Islet of Langerhans (tissue), 1 donor: ENCODE measurements around the gene AGRN.
"Not testable (repeated sequence)": the region's sequence is repeated elsewhere in the genome, so short reads cannot be mapped to it uniquely, and the experiment has no call there.

Source experiments
- FAIRE-seq: peaks from one replicate; lab custom pipeline; 2011; peaks lifted over from hg19 to GRCh38; lab: Jason Lieb, UNC

The AGRN gene

GRCh38 chr1:1020000-1020404, at the start of gene AGRN:
TSS of gene AGRN (plus strand) at chr1:1020120. CDS start at chr1:1020173, 53 bp downstream.
- FAIRE-seq: no peak

GRCh38 chr1:970242-970972, 49.5 kb upstream of the AGRN start:
- no peak for FAIRE-seq

DNA sequence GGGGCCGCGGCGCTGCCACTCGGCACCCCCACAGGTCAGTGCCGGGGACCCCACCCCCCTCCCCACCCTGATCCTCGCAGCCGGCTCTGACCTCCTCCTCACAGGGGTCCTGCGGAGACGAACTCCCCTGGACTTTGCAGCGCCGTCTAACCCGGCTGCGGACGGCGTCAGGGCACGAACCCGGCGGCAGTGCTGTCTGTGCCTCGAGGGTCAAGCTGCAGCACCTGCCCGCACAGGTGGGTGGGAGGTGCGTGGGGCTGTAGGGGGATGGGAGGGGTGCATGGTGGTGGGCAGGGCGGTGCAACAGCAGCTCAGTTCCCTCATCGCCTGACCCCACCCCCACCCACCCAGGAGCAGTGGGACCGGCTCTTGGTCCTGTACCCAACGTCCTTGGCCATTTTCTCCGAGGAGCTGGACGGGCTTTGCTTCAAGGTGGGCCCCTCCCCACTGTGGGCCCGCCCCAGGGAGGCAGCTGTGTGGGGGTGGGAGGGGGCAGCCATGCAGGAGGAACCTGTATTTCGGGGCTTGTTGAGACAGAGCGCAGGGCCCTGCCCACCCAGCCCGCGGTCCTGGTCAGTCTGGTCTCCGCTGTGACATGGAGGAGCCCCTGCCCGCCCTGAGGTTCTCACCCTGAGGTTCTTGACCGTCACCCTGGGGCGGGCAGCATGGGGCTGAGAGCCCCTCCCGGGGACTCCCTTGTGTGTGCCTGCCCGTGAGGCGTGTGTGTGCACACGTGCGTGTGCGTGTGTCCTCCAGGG, 48.8 kb upstream of the AGRN start:
- no peak for FAIRE-seq

DNA sequence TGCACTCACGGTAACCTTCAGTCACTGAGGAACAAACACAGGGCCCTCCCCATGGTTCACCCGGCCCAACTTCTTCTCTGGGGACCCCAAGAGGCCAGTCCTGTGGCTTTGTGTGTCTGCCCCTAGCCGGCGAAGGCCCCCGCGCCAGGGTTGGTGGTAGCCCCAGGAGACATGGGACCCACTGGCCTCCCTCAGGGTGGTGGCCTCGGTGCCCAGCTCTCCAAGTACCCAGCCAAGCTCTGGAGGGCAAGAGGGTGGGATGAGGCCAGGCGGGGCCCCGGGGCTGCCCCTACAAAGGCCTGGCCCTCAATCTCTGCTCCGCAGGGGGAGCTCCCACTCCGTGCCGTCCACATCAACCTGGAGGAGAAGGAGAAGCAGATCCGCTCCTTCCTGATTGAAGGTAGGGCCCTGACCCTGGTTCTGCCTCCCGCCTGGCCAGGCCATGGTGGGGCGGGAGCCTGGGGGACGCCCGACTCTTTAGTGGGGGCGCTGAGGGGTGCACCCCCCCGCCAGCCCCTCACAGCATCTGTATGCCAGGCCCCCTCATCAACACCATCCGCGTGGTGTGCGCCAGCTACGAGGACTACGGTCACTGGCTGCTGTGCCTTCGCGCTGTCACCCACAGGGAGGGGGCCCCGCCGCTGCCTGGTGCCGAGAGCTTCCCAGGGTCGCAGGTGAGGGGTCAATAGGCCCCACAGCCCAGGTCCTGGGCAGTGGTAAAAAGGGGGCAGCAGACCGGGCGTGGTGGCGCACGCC, 48.0 kb upstream of the AGRN start:
- FAIRE-seq: no peak

DNA sequence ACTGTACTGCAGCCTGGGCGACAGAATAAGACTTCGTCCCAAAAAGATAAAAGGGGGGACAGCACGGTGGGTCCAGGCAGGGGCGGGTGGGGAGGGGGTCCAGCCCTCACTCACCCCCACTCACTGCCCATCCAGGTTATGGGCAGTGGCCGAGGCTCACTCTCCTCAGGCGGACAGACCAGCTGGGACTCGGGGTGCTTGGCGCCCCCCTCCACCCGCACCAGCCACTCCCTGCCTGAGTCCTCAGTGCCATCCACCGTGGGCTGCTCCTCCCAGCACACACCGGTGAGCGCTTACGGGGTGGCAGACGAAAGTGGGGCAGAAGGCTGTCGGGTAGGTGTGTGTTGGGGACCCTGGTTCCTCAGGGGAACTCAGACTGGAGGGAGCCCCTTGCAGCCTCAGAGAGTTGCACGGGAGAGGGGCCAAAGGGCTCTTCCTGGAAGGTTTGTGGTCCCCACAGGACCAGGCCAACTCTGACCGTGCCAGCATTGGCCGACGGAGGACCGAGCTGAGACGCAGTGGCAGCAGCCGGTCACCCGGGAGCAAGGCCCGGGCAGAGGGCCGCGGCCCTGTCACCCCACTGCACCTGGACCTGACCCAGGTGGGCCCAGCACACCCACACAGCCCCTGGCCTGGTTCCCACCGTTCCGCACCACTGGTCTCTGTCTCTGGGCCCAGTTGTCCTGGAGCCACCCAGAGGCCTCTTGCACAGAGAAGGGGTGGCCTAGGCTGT, 47.0 kb upstream of the AGRN start:
- no peak for FAIRE-seq

DNA sequence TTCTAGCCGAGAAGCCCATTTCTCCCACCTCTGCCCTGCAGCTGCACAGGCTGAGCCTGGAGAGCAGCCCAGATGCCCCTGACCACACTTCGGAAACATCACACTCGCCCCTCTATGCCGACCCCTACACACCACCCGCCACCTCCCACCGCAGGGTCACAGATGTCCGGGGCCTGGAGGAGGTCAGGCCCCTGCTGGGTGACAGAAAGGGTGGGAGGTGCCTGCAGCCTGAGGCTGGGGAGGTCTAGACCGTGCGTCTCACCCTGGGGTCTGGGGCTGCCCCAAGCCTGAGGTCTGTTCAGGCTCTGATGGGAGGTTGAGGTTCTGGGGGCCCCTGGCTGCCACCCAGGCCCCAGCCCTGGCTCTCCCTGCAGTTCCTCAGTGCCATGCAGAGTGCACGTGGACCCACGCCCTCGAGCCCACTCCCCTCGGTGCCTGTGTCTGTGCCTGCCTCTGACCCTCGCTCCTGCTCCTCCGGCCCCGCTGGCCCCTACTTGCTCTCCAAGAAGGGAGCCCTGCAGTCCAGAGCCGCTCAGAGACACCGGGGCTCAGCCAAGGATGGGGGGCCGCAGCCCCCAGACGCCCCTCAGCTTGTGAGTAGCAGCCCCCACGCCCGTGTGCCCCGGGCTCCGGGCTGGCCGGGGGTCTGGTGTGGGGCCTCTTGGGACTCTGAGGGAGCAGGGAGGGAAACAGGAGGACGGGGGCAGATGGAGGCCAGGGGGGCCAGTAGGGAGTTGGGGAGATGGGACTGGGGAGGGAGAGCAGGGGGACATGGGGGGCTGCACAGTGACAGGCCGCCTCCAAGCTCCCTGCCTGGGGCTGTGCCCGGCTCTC, 46.2 kb upstream of the AGRN start:
- no peak for FAIRE-seq

GRCh38 chr1:974293-974640, 45.7 kb upstream of the AGRN start:
- no peak for FAIRE-seq

DNA sequence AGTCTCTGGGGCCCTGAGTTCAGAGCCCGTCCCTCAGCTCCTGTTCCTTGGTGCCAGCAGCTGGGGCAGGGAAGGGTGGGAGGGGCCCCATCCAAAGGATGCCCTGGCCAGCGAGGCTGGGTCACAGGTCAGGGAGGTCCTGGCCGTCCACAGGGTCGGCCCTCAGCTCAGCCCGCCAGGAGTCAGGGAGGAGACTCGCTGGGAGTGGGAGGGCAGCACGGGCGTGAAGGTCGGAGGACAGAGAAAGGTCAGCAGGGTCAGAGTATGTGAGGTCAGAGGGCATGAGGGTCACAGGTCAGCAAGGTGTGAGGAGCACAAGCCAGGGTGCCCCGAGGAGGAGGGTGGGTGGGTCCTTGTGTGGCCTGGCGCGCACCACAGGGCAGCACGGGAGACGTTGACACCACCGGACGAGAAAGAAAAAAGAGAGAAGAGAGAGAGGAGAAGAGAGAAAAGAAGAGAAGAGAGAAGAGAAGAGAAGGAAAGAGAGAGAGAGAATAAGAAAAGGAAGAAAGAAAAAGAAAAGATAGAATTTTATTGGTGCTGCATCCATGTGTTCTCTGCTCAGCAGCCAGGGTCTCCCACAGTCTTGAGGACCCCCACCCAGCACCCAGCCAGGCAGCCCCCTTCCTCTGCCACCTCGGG, 45.1 kb upstream of the AGRN start:
- FAIRE-seq: no peak

- FAIRE-seq: no peak
Measured at GRCh38 chr1:975365-975764, 44.6 kb upstream of the AGRN start.

DNA sequence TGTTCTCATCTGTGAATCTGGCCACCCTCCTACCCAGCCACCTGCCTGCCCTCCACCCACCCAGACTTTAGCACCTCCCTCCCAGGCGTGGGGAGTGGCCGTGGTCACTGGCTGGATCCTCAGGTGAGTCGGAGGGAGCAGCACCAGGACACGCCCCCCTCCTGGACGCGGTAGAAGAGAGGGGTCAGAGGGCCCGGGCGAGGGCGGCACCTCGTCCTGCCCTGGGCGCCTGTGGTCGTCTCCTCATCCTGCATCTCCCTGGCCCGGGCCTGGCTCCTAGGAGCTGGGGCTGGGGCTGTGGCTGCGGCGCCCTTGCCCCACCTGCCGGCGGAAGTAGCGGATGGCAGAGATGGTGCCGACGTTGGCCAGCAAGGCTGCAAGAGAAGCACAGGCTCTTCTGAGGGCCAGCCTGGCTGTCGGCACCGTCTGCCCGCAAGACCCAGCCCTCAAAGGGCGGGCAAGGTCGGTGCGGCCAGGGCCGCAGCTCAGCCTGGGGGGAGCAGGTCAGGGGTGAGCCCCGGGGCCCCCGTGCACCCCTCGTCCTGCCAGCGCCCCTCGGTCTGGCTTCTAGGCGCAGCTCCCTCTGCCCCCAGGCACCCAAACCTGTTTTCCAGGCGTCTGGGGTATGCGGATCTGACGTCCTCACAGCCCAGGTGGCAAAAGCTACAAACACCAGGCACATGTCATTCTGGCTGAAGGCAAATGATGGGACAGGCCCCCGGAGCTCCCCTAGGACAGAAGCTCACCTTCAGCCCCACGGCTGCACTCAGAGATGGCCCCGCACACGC, 43.8 kb upstream of the AGRN start:
- FAIRE-seq: no peak

DNA sequence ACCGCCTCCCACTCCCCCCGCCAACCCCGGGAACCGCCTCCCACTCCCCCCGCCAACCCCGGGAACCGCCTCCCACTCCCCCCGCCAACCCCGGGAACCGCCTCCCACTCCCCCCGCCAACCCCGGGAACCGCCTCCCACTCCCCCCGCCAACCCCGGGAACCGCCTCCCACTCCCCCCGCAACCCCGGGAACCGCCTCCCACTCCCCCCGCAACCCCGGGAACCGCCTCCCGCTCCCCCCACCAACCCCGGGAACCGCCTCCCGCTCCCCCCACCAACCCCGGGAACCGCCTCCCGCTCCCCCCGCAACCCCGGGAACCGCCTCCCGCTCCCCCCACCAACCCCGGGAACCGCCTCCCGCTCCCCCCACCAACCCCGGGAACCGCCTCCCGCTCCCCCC, 43.1 kb upstream of the AGRN start:
- not testable (repeated sequence) for FAIRE-seq

DNA sequence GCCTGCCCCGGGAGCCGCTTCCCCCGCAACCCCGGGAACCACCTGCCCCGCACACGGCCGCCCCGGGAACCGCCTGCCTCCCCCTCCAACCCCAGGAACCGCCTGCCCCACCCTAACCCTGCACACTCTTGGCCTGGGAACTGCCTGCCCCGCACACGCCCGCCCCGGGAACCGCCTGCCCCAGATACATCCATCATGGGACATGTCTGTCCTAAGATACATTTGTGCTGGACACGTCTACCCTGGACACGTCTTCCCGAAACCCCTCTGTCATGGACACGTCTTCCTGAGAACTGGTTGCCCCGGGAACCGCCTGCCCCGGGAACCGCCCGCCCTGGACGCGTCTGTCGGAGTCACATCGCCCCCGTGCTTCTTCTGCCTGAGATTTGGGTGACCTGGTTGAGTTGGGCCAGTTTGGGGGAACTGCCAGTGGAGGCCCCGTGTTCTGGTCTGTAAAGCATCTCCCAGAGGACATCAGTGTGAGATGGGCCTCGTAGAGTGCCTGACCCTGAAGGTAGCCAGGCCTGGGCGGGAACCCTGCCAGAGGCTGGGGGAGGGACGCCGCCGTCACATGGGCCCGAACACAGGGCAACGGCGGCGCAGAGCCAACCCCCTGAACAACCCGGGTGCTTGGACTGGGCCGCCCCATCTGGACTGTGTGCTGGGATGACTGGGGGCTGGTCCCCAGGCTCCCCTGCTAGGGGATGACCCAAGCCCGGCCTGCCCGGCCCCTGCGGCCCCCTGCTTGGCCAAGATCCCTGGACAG, 41.7 kb upstream of the AGRN start:
- FAIRE-seq: no peak

- no peak for FAIRE-seq
Measured at GRCh38 chr1:978835-979743, 40.8 kb upstream of the AGRN start.

- FAIRE-seq: no peak
Measured at GRCh38 chr1:979744-980072, 40.2 kb upstream of the AGRN start.

DNA sequence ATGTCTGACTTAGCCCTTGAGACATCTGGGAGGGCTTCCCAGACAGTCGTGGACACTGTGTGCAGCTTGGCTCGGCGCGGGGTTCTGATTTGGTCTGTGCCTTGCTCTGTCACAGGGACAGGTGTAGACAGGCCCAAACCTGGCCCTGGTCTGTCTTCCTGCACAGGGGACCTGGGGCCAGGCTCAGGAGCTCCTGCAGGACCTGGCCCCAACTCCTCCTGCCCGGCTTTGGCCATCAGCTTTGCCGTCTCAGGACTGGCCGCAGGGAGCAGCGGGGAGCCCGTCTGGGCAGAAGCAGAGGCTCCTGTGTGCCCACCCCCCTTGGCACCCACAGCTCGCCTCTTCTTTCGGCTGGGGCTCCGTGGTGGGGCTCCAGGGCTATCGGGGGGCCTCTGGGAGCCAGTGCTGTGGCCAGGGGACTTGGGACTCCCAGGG, 39.8 kb upstream of the AGRN start:
- FAIRE-seq: no peak

GRCh38 chr1:980602-981395, 39.1 kb upstream of the AGRN start:
- FAIRE-seq: no peak

GRCh38 chr1:981491-981954, 38.4 kb upstream of the AGRN start:
- no peak for FAIRE-seq
